Stimulated activated CD4-positive, alpha-beta T cell treated with anti-CD3 and anti-CD28 coated beads, Interleukin-4, amount 100 ng/mL, for 1 hour (primary cell): Measurements from ENCODE around the gene SLC25A20.
A peak's percentile ranks its signal among the peaks of the same experiment; 100 is the strongest.
"Not testable (repeated sequence)": the region's sequence is repeated elsewhere in the genome, so short reads cannot be mapped to it uniquely, and the experiment has no call there.

Experiments
- DNase-seq: peaks from one replicate; pipeline ENCODE4 v3.0.0-alpha.2; 2020

Gene SLC25A20

GRCh38 chr3:48898383-48899234 lies at the start of gene SLC25A20:
Gene SLC25A20 (minus strand): TSS chr3:48898882. CDS start chr3:48898794, 88 bp downstream.
- DNase-seq, result peak; percentile 91

- no peak for DNase-seq
Measured at GRCh38 chr3:48945891-48946549, 47.3 kb upstream of the SLC25A20 start.

- no peak for DNase-seq
Measured at GRCh38 chr3:48945432-48945831, 46.8 kb upstream of the SLC25A20 start.

- DNase-seq, result no peak
Measured at GRCh38 chr3:48938689-48939088, 40.0 kb upstream of the SLC25A20 start.

- no peak for DNase-seq
Measured at GRCh38 chr3:48938156-48938555, 39.5 kb upstream of the SLC25A20 start.

- DNase-seq, result no peak
Measured at GRCh38 chr3:48935530-48935929, 36.8 kb upstream of the SLC25A20 start.

GRCh38 chr3:48934333-48934991 lies 35.8 kb upstream of the SLC25A20 start:
- no peak for DNase-seq

GRCh38 chr3:48931944-48932580 lies 33.4 kb upstream of the SLC25A20 start:
- DNase-seq, result no peak

- no peak for DNase-seq
Measured at GRCh38 chr3:48930590-48930989, 31.9 kb upstream of the SLC25A20 start.

GRCh38 chr3:48929358-48930035 lies 30.8 kb upstream of the SLC25A20 start:
- DNase-seq, result no peak

GRCh38 chr3:48928679-48929078 lies 30.0 kb upstream of the SLC25A20 start:
- no peak for DNase-seq

- DNase-seq, result no peak
Measured at GRCh38 chr3:48927928-48928327, 29.2 kb upstream of the SLC25A20 start.

GRCh38 chr3:48926425-48927392 lies 28.0 kb upstream of the SLC25A20 start:
- DNase-seq, result peak; percentile 11

- DNase-seq, result peak; percentile 47
Measured at GRCh38 chr3:48919215-48920138, 20.8 kb upstream of the SLC25A20 start.

GRCh38 chr3:48918388-48919214 lies 19.9 kb upstream of the SLC25A20 start, which contains the start of gene ARIH2:
Gene ARIH2 (plus strand): TSS chr3:48918842. CDS start chr3:48927559, 8,717 bp downstream.
- peak; percentile 86 for DNase-seq

GRCh38 chr3:48915296-48915695 lies 16.6 kb upstream of the SLC25A20 start:
- no peak for DNase-seq

- DNase-seq, result not testable (repeated sequence)
Measured at GRCh38 chr3:48907026-48907425, 8.3 kb upstream of the SLC25A20 start.

GRCh38 chr3:48899273-48899672 lies 591 bp upstream of the SLC25A20 start:
- DNase-seq, result no peak
